HepG2 (cell line): ENCODE measurements around the gene ACTRT2.

Experiments used
- CTCF ChIP-seq: sonication (generic); formaldehyde crosslinking; IDR thresholded peaks from 2 replicates; pipeline ENCODE4 v1.5.0; 2020; ENCODE audit warnings: mild to moderate bottlenecking, missing genetic modification reagents, moderate library complexity
- ETV6 ChIP-seq: sonication (generic); formaldehyde crosslinking; conservative IDR thresholded peaks from 2 replicates; pipeline ENCODE4 v1.4.0; 2020; ENCODE audit warnings: missing genetic modification reagents
- GABPA ChIP-seq, 2 experiments: IDR thresholded peaks; 2 replicates each; pipeline ENCODE4 v1.6.1; 2011 to 2016; ENCODE audit warnings: low read depth in 2 of 2, low read length in 1 of 2, missing biosample characterization in 1 of 2, missing genetic modification characterization in 1 of 2
- NR1H2 ChIP-seq: sonication (generic); formaldehyde crosslinking; IDR thresholded peaks from 2 replicates; pipeline ENCODE4 v1.8.1; 2022; ENCODE audit warnings: low read depth, missing genetic modification reagents, borderline replicate concordance
- PHF5A ChIP-seq: IDR thresholded peaks from one replicate; pipeline ENCODE4 v1.6.1; 2018; ENCODE audit warnings: low read depth, missing genetic modification reagents; ENCODE audit not compliant: unreplicated experiment
- POLR2A ChIP-seq, 2 experiments: IDR thresholded peaks; 2 replicates each; pipeline ENCODE4 v1.6.1; 2011; ENCODE audit warnings: low read depth in 2 of 2, low read length in 2 of 2, mild to moderate bottlenecking in 1 of 2, moderate library complexity in 1 of 2; ENCODE audit not compliant: insufficient read depth in 1 of 2
- POLR2AphosphoS5 ChIP-seq: IDR thresholded peaks from 2 replicates; pipeline ENCODE4 v1.6.1; 2012; ENCODE audit warnings: low read depth, low read length
- REPIN1 ChIP-seq: sonication (generic); formaldehyde crosslinking; IDR thresholded peaks from 2 replicates; pipeline ENCODE4 v1.8.0; 2022; ENCODE audit warnings: missing genetic modification reagents, low read depth, mild to moderate bottlenecking, borderline replicate concordance
- RNF2 ChIP-seq: fragments of 450-650 bp; conservative IDR thresholded peaks from 2 replicates; pipeline ENCODE4 v1.6.1; 2016; ENCODE audit warnings: low read depth
- ZKSCAN8 ChIP-seq: IDR thresholded peaks from 2 replicates; pipeline ENCODE4 v1.6.1; 2016; ENCODE audit warnings: borderline replicate concordance, missing genetic modification reagents, missing compliant biosample characterization
- ZNF24 ChIP-seq: fragments of 450-650 bp; IDR thresholded peaks from 2 replicates; pipeline ENCODE4 v1.6.1; 2017; ENCODE audit warnings: antibody characterized with exemption, mild to moderate bottlenecking
- ZNF383 ChIP-seq: sonication (generic); formaldehyde crosslinking; IDR thresholded peaks from 2 replicates; pipeline ENCODE4 v1.4.0; 2020; ENCODE audit warnings: missing genetic modification reagents, mild to moderate bottlenecking, borderline replicate concordance
- ZNF772 ChIP-seq: sonication (generic); formaldehyde crosslinking; IDR thresholded peaks from 2 replicates; pipeline ENCODE4 v1.5.0; 2020; ENCODE audit warnings: mild to moderate bottlenecking, missing genetic modification reagents
- TF ChIP-seq, protein P1 (sequence below): sonication (generic); formaldehyde crosslinking; IDR thresholded peaks from 2 replicates; pipeline ENCODE4 v1.4.0; 2020; ENCODE audit warnings: missing genetic modification reagents

GRCh38 chr1:3013371-3014049 lies 7.8 kb upstream of the ACTRT2 start:
- TF ChIP-seq CTCF (CRISPR knock-in tag): no peak
- no peak for TF ChIP-seq POLR2AphosphoS5
- no peak for TF ChIP-seq PHF5A
- TF ChIP-seq, protein P1, sequence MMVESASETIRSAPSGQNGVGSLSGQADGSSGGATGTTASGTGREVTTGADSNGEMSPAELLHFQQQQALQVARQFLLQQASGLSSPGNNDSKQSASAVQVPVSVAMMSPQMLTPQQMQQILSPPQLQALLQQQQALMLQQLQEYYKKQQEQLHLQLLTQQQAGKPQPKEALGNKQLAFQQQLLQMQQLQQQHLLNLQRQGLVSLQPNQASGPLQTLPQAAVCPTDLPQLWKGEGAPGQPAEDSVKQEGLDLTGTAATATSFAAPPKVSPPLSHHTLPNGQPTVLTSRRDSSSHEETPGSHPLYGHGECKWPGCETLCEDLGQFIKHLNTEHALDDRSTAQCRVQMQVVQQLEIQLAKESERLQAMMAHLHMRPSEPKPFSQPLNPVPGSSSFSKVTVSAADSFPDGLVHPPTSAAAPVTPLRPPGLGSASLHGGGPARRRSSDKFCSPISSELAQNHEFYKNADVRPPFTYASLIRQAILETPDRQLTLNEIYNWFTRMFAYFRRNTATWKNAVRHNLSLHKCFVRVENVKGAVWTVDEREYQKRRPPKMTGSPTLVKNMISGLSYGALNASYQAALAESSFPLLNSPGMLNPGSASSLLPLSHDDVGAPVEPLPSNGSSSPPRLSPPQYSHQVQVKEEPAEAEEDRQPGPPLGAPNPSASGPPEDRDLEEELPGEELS: no peak
- no peak for TF ChIP-seq NR1H2
- TF ChIP-seq REPIN1: no peak
- no peak for TF ChIP-seq POLR2A (IDR thresholded peaks at IDR 0.05; ENCODE audit: insufficient read depth in 1 of 2, low read depth in 2 of 2, low read length in 2 of 2)
- no peak for TF ChIP-seq ZNF772 (CRISPR knock-in tag)
- TF ChIP-seq GABPA (IDR thresholded peaks at IDR 0.05; ENCODE audit: low read depth, low read length): no peak
- TF ChIP-seq GABPA (CRISPR knock-in tag; IDR thresholded peaks at IDR 0.05; ENCODE audit: low read depth): no peak
- TF ChIP-seq ZNF383 (CRISPR knock-in tag): no peak
- TF ChIP-seq ZNF24: no peak
- TF ChIP-seq RNF2: no peak
- TF ChIP-seq ZKSCAN8 (CRISPR knock-in tag): no peak
- TF ChIP-seq ETV6 (CRISPR knock-in tag): no peak
